HG02840 (cell line): ENCODE measurements around the gene TRAF3.

Source experiments
- ATAC-seq: cut with Tn5 transposase; IDR thresholded peaks from one replicate; pipeline ENCODE4 v1.9.1; 2021; ENCODE audit warnings: mild to moderate bottlenecking, moderate library complexity, moderate number of reproducible peaks; ENCODE audit not compliant: unreplicated experiment, low FRiP score

The TRAF3 gene

GRCh38 chr14:102947321-102948103 is 170.3 kb downstream of the TRAF3 start:
- no peak for ATAC-seq

- ATAC-seq: no peak
Measured at GRCh38 chr14:102948698-102949061, 171.4 kb downstream of the TRAF3 start.

- no peak for ATAC-seq
Measured at GRCh38 chr14:102949062-102949800, 172.0 kb downstream of the TRAF3 start.

GRCh38 chr14:102949801-102950451 is 172.7 kb downstream of the TRAF3 start:
- ATAC-seq: no peak

- no peak for ATAC-seq
Measured at GRCh38 chr14:102951034-102951433, 173.8 kb downstream of the TRAF3 start.

GRCh38 chr14:102951799-102952198 is 174.6 kb downstream of the TRAF3 start:
- no peak for ATAC-seq

- ATAC-seq: no peak
Measured at GRCh38 chr14:102952276-102952675, 175.0 kb downstream of the TRAF3 start.

- ATAC-seq: no peak
Measured at GRCh38 chr14:102953100-102953499, 175.9 kb downstream of the TRAF3 start.

GRCh38 chr14:102954081-102954789 is 177.0 kb downstream of the TRAF3 start:
- no peak for ATAC-seq

- ATAC-seq: no peak
Measured at GRCh38 chr14:102955636-102956408, 178.6 kb downstream of the TRAF3 start.

- no peak for ATAC-seq
Measured at GRCh38 chr14:102957222-102957621, 180.0 kb downstream of the TRAF3 start.

GRCh38 chr14:102958461-102958860 is 181.2 kb downstream of the TRAF3 start:
- no peak for ATAC-seq
